Muscle of arm (tissue), 12 donors: ENCODE measurements around the gene PRELID3B. TPM values are rescaled to one million over a fixed set of nuclear protein-coding genes. Genes with fewer than 3 reads are reported as not detected.

Experiments used
- DNase-seq: peaks from one replicate; pipeline ENCODE4 v3.0.0-alpha.2; 2013
- polyA plus RNA-seq, 12 donors: library from polyadenylated mRNA; unstranded; fragments of 120-200 nt; gene quantifications; one replicate each; pipeline ENCODE4 v1.2.1, GENCODE V29; 2013; ENCODE audit not compliant: insufficient read length in 12 of 12

PRELID3B gene
- polyA plus RNA-seq, 12 donors, result 41.2 to 1,582 (median 52.9) TPM

- DNase-seq, result no peak
These were observed 43.9 kb downstream of the PRELID3B start for GRCh38 chr20:58998656-58999055.

- DNase-seq, result no peak
These were observed 45.3 kb downstream of the PRELID3B start for GRCh38 chr20:58997141-58997770.

- DNase-seq, result no peak
These were observed 46.4 kb downstream of the PRELID3B start for GRCh38 chr20:58996226-58996611.

GRCh38 chr20:58995461-58996225, 46.9 kb downstream of the PRELID3B start:
- no peak for DNase-seq

- DNase-seq, result no peak
These were observed 48.0 kb downstream of the PRELID3B start for GRCh38 chr20:58994390-58995159.

- no peak for DNase-seq
These were observed 49.0 kb downstream of the PRELID3B start for GRCh38 chr20:58993332-58994248.

- no peak for DNase-seq
These were observed 49.7 kb downstream of the PRELID3B start for GRCh38 chr20:58992911-58993310.

GRCh38 chr20:58991715-58992114, 50.9 kb downstream of the PRELID3B start:
- DNase-seq, result no peak

- no peak for DNase-seq
These were observed 51.7 kb downstream of the PRELID3B start for GRCh38 chr20:58990651-58991445.

GRCh38 chr20:58989196-58989595, 53.4 kb downstream of the PRELID3B start:
- DNase-seq, result no peak

GRCh38 chr20:58988565-58988882, 54.1 kb downstream of the PRELID3B start:
- no peak for DNase-seq

GRCh38 chr20:58987790-58988564, 54.6 kb downstream of the PRELID3B start:
- DNase-seq, result no peak

- DNase-seq, result no peak
These were observed 55.5 kb downstream of the PRELID3B start for GRCh38 chr20:58986968-58987517.

- no peak for DNase-seq
These were observed 56.2 kb downstream of the PRELID3B start for GRCh38 chr20:58986286-58986967.

- no peak for DNase-seq
These were observed 56.9 kb downstream of the PRELID3B start for GRCh38 chr20:58985656-58986055.

GRCh38 chr20:58984691-58985090, 57.9 kb downstream of the PRELID3B start:
- DNase-seq, result no peak
